HG03565 (cell line): ENCODE data around the gene KSR1.

Experiments
- ATAC-seq: cut with Tn5 transposase; IDR thresholded peaks from one replicate; pipeline ENCODE4 v1.9.1; 2021; ENCODE audit warnings: mild to moderate bottlenecking, moderate library complexity; ENCODE audit not compliant: unreplicated experiment

KSR1 gene

GRCh38 chr17:27471321-27472269, 15.3 kb downstream of the KSR1 start:
- peak; percentile 65 for ATAC-seq

- ATAC-seq, result no peak
Observed at GRCh38 chr17:27473190-27473747, 17.0 kb downstream of the KSR1 start.

GRCh38 chr17:27473748-27474609, 17.7 kb downstream of the KSR1 start:
- peak; percentile 26 for ATAC-seq

- no peak for ATAC-seq
Observed at GRCh38 chr17:27475070-27475673, 18.9 kb downstream of the KSR1 start.

GRCh38 chr17:27475981-27476895, 20.0 kb downstream of the KSR1 start:
- ATAC-seq, result no peak

- ATAC-seq, result no peak
Observed at GRCh38 chr17:27477050-27477888, 21.0 kb downstream of the KSR1 start.

GRCh38 chr17:27477971-27478684, 21.9 kb downstream of the KSR1 start:
- ATAC-seq, result no peak

- ATAC-seq, result no peak
Observed at GRCh38 chr17:27478901-27479538, 22.8 kb downstream of the KSR1 start.

- no peak for ATAC-seq
Observed at GRCh38 chr17:27479838-27480237, 23.6 kb downstream of the KSR1 start.

- no peak for ATAC-seq
Observed at GRCh38 chr17:27480699-27481098, 24.5 kb downstream of the KSR1 start.

- no peak for ATAC-seq
Observed at GRCh38 chr17:27481327-27481726, 25.1 kb downstream of the KSR1 start.

- ATAC-seq, result no peak
Observed at GRCh38 chr17:27485125-27485524, 28.9 kb downstream of the KSR1 start.

- no peak for ATAC-seq
Observed at GRCh38 chr17:27485716-27486495, 29.7 kb downstream of the KSR1 start.

GRCh38 chr17:27486741-27487140, 30.5 kb downstream of the KSR1 start:
- no peak for ATAC-seq

- ATAC-seq, result no peak
Observed at GRCh38 chr17:27488231-27488630, 32.0 kb downstream of the KSR1 start.

GRCh38 chr17:27489045-27489715, 32.9 kb downstream of the KSR1 start:
- ATAC-seq, result no peak

- ATAC-seq, result no peak
Observed at GRCh38 chr17:27490391-27490790, 34.1 kb downstream of the KSR1 start.
